GM18867 (cell line): ENCODE measurements around the gene FARS2.

Experiments used
- ATAC-seq: cut with Tn5 transposase; IDR thresholded peaks from one replicate; pipeline ENCODE4 v1.9.1; 2021; ENCODE audit warnings: mild to moderate bottlenecking, moderate library complexity; ENCODE audit not compliant: unreplicated experiment

FARS2 gene

DNA sequence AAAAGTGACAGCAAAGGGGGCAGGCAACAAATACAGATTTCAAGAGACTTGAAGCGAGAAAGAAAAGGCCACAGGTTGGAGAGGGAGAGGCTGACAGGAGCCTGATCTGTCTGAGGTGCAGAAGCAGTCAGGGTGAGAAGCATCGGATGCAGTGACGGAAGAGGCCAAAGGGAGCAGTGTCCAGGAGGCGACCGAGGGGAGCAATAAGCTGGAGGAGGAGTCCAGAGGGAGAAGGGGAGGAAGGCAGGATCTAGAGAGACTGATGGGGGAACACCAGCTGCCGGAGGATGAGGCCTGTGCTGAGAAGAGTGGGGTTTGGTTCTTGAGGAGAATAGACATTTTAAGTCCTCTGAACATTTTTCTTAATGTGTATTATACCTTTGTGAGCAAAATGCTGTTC lies 23.8 kb downstream of the FARS2 start:
- no peak for ATAC-seq

DNA sequence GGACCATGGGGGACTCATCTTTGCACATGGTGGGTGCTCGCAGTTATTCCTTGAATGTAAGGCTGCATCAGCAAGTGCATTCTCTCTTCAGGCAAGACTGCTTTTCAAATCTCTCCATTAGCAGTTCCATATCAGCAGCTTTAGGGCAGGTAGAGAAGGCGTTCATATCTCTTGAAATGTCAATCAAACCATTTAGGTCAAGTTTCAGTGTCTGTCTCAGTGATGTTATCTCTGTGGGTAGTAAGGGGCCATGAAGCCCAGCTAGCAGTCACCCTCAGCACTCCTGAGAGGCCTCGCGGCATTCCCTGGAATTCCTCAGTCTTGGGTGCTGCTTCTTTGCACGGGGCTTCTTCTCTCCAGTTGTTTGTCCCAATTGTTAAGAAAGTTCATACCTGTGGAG lies 24.2 kb downstream of the FARS2 start:
- ATAC-seq: no peak

GRCh38 chr6:5286780-5287179 lies 25.5 kb downstream of the FARS2 start:
- ATAC-seq: no peak

- no peak for ATAC-seq
These were observed 26.1 kb downstream of the FARS2 start for GRCh38 chr6:5287205-5287965.

DNA sequence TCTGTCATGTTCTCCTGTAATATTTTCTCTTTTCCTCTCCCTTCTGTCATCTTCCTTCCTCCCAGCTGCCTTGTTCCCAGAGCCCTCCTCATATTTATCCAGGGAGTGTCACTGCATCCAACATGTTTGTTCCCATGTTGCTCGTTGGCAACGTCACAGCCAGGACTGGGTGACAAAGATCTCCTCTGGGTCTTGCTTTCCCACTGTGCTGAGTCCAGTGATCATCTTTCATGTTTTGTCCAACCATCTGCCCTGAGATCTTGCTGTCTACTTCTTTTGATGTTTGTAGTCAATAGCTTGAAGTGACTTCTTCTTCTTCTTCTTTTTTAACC lies 26.6 kb downstream of the FARS2 start:
- no peak for ATAC-seq

DNA sequence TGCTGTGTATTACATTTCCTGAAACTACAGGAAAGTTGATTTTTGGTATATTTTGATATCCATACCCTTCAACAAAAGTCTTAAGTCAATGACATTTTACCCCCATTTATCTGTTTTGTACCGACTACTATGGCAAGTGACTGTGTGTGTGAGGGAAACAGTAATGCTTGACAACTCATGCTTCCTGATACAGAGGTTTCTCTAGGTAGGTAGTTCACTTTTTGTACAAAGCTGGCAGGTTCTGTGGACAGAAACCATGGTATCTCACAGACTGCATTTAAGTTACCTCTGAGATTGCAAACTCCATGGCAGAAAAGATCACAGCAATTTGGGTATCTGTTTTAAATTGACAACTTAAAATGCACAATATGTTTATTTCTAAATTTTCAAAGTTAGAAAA lies 28.8 kb downstream of the FARS2 start:
- no peak for ATAC-seq

DNA sequence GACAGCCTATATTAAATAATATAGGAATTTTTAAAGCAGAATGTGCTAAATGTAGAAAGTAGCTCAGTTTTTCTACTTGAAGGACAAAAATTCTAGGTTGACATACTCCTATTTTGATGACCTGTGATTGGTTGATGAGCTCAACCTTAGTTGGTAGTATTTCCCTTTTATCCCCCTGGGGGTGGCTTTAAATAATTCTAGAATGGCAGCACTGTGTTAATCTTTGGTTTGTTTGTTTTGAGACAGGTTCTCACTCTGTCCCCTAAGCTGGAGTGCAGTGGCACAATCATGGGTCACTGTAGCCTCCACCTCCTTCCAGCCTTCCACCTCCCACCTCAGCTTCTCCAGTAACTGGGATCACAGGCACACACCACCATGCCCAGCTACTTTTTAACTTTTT lies 29.2 kb downstream of the FARS2 start:
- ATAC-seq: no peak

DNA sequence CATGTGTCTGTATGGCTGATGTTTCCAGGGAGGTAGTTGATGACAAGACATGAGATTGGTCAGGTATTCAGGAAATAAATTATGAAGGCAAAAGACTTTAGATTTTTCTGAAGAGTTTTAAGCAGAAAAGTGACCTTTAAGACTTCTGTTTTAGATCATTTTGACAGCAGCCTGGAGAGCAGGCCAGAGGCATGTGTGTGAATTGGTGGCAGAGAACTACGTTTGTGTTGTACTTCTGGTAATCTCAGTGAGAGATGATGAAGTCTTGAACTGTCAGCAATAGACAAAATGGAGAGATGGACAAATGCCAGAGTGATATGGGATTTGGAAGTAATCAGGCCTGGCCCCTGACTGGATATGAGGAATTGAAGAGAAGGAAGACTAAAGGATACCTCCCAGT lies 30.8 kb downstream of the FARS2 start:
- no peak for ATAC-seq

GRCh38 chr6:5293692-5294091 lies 32.4 kb downstream of the FARS2 start:
- no peak for ATAC-seq

GRCh38 chr6:5294392-5295211 lies 33.3 kb downstream of the FARS2 start:
- ATAC-seq: no peak

- no peak for ATAC-seq
These were observed 34.3 kb downstream of the FARS2 start for GRCh38 chr6:5295623-5296022.

DNA sequence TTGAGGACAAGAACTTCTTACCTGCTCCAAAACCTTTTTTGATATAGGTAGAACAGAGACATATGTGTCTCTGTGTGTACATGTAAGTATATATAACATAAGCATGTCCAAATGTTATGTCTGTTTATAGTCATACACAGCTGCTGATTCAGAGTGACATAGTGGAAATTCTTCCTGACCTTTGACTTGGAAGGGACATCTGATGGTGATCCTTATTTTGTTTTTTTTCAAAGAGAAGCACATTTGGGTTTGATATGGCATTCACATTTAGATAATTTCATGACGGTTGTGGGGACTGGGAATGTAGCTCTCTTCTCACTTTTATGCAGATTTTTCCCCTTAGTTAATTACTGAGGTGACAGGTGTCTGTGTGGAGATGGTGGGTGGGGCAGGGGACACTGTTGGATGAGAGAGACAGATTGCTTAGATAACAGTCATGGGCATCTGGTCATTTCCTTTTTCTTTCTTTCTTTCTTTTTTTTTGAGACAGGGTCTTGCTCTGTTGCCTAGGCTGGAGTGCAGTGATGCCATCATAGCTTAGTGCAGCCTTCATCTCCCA lies 39.0 kb downstream of the FARS2 start:
- no peak for ATAC-seq

DNA sequence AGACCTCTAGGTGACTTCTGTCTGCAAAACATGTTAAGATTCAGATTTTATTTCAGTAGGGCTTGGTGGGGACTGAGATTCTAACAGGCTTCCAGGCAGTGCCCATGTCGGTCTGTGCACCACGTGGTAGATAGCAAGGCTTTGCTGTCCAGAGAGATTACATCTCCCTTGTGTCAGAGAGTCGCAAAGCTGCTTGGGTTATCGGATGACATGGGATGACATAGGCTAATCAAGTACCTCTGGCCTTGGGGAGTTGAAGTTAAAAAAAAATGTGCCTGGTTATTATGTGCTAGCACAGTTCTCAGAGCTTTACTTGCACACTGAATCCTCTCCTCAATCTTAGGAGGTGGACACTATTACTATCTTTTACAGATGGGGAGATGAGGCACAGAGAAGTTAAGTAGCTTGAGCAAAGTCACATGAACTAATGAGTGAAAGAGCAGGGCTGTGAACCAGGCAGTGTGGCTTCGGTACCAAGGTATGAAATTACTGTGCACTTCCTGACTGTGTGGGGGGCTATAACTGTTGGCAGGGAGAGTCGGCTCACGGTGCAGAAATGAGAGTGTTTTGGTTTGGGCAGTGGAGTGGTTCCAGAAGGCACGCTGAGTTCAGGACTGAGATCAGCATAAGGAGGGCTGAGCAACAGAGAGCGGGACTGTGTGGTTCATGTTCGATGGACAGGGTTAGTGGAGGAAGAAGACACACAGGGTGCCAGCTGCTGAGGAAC lies 41.1 kb downstream of the FARS2 start:
- ATAC-seq: peak; percentile 88

GRCh38 chr6:5302995-5303622 lies 41.8 kb downstream of the FARS2 start:
- peak; percentile 77 for ATAC-seq

DNA sequence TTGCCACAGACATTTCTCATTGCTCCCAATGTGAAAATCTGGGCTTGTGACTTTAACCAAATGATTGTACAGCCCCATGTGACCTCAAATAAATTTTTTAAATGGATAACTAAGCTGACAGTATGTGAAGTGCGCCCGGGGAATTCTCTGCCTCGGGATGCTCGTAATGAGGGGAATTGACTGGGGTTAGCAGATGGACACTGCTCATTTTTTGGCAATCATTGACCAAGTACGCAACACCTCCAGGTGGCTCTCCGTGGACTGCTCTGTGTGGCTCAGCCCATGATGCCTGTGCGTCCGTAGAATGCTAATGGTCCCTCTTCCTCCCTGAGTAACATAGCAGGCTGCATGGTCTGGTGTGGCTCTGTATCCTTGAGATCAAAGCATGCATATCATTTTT lies 42.4 kb downstream of the FARS2 start:
- ATAC-seq: no peak

GRCh38 chr6:5305968-5306626 lies 44.8 kb downstream of the FARS2 start:
- no peak for ATAC-seq

DNA sequence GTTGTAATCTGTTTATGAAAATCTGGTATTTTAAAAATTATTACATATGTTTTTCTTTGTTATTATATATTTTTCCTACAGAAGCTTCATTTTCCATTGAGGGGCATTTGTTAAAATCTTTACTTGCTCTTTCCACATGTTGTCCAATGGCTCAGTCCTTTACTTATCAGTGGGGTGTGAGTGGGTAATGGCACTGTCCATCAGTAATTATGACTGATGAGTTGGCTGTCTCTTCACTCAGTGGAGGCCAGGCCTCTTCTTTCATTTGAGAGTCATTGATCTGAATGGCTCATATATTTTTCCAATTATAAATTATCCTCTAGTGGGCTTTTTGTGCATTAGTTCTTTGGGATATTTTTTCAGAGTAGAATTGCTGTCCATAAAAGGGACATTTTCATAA lies 45.7 kb downstream of the FARS2 start:
- no peak for ATAC-seq

- ATAC-seq: no peak
These were observed 46.8 kb downstream of the FARS2 start for GRCh38 chr6:5308066-5308465.

DNA sequence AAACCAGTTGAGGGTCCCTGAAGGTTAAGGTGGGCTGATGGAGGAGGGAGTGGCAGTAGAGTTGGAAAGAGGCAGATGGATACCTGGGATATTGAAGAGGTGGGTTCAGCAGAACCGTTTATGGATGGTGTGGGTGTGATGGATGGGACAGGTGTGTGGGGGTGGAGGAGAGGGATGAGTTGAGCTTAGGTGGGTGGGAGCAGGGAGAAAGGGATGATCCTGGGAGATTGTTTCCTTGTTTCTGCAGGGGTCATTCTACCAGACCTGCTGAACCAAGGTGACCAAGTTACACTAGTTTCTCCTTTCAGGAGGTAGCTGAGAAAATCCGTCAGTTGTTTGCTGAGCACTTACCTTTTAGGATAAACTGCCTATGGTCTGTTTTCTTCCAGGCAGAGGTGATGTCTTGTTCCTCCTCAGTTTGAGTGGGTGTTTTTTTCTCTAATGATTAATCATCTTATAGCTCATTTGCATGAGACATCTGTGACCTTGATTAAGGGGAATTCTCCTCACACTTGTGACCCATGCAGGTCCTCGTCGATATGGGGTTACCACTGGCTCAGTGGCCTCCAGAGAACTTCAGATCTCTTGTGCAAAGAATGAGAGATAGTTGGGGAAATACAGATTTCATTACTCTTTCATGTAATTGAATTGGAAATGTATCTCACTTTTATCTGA lies 53.0 kb downstream of the FARS2 start:
- ATAC-seq: no peak

DNA sequence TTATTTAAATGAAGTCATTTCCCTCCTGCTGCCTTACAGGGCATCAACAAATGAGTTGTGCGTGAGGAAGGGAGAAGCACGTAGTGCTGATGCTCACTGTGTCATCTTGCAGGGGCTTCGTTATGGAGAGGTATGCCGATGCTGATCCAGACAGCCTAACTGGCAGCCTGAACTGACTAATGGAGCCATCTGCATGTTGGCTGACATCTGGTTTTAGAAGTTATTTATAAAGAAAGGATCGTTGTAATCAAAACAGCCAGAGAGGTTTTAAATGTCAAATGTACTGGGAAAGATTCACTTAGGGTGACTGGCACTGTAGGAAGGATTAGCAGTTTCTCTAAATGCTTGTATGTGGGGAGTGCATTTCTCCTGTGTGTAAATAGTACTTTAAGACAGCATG lies 54.6 kb downstream of the FARS2 start:
- ATAC-seq: no peak
